GM19467 (cell line): ENCODE measurements around the gene ACAN.

Experiments
- ATAC-seq: cut with Tn5 transposase; IDR thresholded peaks from one replicate; pipeline ENCODE4 v1.9.1; 2021; ENCODE audit warnings: mild to moderate bottlenecking, moderate library complexity; ENCODE audit not compliant: unreplicated experiment

The ACAN gene

DNA sequence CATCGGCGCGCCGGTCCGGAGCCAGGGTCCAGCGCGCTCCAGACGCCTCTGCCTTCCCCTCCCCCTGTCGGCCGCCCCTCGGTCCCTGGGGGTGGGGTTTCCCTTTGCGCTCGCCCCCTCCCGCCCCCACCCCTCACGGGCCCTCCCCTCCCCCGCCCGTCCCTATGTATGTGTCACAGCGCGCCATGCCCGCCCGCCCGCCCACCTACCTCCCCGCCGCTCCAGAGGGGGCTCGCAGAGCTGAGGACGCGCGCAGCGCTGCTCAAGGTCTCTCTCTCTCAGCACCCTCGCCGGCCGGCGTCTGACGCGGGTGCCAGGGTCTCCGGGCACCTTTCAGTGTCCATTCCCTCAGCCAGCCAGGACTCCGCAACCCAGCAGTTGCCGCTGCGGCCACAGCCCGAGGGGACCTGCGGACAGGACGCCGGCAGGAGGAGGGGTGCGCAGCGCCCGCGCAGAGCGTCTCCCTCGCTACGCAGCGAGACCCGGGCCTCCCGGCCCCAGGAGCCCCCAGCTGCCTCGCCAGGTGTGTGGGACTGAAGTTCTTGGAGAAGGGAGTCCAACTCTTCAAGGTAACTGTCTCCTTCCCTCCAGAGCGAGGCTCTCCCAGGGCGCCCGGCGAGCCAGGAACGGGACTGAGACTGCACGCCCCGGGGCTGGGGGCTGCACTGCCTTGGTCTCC, at the start of gene ACAN:
Gene ACAN (plus strand): TSS at position 196 of the 679 bp plus-strand sequence. CDS start 32,771 bp downstream, outside the sequence.
- no peak for ATAC-seq

DNA sequence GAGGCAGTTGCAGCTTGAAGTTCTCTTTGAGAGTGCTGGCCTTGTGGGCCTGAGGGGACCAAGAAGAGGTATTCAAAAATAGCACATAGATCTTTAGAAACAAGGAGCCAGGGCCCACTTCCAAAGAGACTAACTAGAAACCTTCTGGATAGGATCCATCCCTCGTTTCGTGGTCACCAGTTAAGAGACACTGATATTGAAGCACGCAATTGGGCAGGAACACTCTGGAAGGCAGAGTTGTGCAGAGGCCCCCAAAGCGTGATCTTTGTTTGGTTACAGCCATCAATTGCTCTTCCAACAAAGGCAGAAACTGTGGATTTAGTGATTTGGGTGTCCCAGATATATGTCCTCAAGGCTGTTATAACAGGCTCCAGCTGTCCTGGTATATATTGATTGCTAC, 46.7 kb upstream of the ACAN start:
- no peak for ATAC-seq

- no peak for ATAC-seq
Measured at GRCh38 chr15:88756921-88757320, 46.3 kb upstream of the ACAN start.

DNA sequence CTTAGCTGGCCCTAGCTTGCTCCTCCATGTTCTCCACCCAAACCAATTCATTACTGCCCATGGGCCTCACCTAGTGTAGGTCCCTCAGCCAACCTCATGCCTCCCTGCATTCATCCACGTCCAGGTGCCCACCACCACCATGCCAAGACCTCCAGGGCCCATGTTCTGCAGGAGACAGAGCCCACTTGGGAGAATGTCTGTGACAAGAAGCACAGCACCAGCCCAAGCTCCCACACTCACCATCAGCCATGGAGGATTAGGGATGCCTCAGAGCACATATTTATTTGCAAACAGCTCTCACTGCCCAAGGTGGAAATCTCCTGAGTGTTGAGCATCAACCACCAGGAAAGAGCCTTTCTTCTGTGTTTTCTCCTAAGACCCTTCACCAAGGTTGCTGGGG, 43.4 kb upstream of the ACAN start:
- ATAC-seq, result no peak

DNA sequence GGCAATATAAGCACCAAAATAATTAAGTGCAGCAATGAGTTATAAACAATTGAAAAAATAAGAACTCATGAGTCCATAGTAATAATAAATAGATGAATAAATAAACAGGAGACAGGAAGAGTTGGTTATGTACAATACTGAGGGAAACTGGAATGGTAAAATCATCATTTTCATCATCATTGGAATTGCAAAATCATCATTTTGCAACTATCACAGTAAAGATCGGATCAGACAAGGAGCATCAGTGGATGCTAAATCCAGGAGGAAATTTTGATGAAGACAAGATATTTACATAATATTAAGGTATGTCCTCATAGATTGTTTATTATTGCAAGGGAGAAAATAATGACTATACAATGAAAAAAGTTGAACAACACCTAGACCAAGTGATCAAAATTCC, 38.8 kb upstream of the ACAN start:
- no peak for ATAC-seq

GRCh38 chr15:88765212-88765611, 38.0 kb upstream of the ACAN start:
- ATAC-seq, result no peak

DNA sequence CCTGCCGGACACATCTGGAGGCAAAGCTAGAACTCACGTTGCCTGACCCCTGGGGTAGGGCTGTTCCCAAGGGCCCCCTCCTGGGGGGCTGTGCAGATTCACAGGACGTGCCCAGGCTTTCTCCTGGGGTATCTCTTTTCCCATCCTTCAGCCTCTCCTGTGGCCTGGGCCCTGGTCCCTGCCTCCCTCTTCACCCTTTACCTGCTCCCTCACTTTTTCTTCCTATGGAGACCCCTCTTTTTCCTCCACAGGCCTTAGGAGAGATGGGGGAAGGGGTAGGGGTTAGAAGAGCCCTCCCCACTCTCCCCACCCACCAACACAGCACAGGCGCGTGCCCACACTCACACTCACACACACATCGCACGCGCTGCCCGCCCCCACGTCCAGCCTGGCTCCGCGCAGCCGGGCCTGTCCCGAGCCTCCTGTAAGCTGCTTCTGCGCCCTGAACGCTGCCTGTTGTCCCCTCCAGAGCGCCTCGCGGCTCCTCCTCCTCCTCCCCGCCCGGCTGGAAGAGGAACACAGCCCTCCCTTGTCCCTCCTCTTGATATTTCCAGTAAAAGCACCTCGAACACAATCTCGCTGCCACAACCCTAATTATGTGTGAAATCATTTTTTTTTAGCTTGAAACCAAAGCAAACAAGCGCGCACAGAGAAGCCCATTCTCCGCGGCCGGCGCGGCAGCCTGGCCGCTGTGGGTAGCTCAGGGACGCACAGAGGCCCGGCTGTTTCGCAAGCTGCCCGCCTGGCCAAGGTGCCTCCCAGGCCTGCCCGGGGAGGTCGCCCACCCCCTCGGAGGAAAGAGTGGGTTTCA, 33.9 kb upstream of the ACAN start:
- no peak for ATAC-seq

GRCh38 chr15:88775776-88776175, 27.5 kb upstream of the ACAN start:
- ATAC-seq, result no peak

DNA sequence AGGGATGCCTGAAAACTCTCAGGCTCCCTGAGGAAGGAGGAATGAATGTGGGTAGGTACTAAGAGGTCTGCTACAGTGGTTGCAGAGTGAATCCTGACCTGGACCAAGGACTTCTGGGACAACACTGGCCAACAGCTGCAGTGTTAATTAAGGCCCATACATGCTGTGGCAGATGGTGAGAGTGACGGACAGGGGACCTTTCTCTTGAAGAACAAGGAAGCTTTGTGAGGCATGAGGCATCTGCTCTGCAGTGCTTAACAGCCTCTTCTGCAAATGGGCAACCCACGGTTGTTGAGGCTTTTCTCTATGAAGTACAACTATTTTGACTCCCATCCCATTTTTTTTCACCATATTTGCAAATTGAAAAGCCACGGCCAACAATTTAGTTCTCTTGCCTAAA, 26.6 kb upstream of the ACAN start:
- ATAC-seq, result no peak

- ATAC-seq, result no peak
Measured at GRCh38 chr15:88779944-88780343, 23.3 kb upstream of the ACAN start.

DNA sequence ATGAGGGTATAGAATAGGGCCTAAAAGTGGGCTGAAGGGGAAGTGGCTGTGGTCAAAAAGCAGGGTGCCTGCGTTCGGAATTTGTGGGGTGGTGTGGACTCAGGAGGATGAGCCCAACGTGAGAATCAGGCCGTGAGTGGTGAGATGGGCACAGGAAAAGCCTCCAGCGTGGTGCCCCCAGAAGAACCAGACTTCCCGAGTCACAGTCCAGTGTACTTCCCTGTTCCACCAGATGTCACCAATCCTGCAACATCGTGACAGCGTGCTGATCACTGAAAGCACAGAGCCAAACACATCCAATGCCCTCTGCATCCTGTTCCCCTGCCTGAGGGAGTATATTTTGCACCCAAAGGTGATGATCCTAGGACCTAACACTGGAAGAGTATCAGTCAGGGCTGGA, 20.8 kb upstream of the ACAN start:
- no peak for ATAC-seq

DNA sequence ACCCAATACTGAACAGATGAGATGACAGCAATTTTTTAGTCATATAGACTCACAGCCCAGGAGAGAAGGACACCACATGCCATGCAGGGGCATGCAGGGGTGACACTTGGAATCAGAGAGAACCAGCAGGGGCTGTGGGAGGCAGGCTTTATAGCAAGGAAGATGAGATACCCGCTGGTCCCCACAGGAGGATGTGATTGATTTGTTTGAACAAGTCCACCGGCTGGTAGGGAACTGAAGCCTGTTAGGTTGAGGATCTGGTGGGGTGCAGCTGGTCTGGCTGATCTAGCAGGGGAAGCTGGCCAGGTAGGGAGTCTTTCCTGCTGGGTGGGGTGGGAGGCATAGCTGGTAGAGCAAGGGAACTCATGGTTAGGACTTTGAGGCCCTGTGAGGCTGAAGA, 18.0 kb upstream of the ACAN start:
- no peak for ATAC-seq

GRCh38 chr15:88788036-88788435, 15.2 kb upstream of the ACAN start:
- no peak for ATAC-seq

DNA sequence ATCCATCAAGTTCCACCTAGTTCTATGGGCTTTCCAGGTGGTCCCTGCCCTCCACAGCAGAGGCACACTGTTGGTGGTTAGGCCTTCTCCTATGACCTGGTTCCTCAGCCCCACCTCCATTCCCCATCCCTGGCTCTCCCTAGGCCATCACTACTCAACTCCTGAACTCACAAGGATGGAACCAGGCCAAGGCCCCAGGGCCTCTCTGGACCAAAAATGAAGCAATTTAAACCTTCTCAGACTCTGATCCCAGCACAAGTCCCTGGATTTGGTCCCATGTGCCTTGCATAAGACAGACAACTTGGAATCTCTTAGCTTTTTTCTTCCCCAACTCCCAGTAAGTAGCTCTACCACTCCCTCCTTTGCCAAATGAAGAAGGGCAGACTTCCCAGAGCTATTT, 14.4 kb upstream of the ACAN start:
- no peak for ATAC-seq

DNA sequence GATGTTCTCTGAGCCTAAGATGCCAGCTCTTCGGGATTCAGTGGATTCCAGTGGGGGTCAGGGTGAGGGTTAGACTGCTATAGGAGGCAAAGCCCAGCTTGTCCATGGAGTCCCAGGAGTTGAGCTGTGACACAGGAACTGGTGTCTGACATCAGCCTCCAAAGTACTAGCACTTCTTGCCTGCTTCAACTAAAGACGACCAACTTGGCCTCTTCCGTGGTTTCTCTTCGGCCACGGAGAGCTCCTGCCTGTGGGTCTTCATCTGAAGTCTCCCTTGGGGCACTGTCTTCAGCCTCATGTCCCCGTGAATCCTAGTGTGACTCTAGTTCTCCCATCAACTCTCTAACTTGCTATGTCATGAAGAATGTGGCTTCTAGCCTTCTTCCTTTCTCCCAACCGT, 12.8 kb upstream of the ACAN start:
- no peak for ATAC-seq

- no peak for ATAC-seq
Measured at GRCh38 chr15:88791637-88792036, 11.6 kb upstream of the ACAN start.

DNA sequence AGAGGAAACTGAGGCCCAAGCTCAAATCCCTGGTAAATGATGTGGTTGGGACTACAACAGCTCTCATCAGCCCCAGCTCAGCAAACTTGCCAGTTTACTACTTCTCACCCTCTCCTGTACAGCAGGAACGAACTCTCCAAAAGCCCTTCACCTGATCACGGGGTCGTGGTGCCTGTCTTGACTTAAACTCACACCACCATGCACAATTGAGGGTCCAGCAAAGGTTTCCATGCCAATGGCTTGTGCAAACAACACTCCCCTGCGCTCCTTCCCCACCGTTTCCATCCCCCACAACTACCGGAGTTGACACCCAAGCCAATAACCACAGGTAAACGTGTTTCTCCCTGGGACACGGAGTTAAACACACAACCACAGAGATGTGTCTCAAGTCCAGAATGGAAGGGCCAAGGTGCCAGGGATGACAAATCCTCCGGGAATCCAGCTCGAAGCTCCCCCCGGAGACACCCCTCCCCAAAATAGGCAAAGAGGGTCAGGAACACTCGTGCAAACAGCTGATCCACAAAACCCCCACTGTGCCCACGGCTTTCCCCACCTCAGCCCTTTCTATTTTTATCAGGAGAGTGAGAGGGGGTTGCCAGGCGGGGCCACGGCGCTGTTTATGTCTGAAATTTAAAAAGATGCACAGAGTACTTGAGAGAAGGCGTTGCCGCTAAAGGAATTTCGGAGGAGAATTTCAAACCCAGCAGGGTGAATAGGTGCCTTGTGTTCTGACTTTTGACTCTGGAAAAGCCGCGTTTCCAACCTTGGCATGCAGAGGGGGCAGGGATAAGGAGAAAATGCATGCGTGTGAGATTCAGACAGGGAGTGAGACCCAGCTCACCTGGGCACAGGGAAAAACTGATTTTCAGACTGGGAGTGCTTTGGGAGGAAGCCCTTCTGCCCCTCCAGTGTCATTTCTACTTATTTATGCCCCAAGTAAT, 10.6 kb upstream of the ACAN start:
- no peak for ATAC-seq

- no peak for ATAC-seq
Measured at GRCh38 chr15:88794001-88794400, 9.2 kb upstream of the ACAN start.

- no peak for ATAC-seq
Measured at GRCh38 chr15:88797663-88798339, 5.4 kb upstream of the ACAN start.

GRCh38 chr15:88799341-88799740, 3.9 kb upstream of the ACAN start:
- ATAC-seq, result no peak

- ATAC-seq, result no peak
Measured at GRCh38 chr15:88800026-88800425, 3.2 kb upstream of the ACAN start.
